Naive thymus-derived CD4-positive, alpha-beta T cell (primary cell): ENCODE results near the gene AFAP1. TPM values are rescaled to one million over a fixed set of nuclear protein-coding genes. Genes with fewer than 3 reads are reported as not detected.

Source experiments
- ATAC-seq: fragments of 150-1000 bp; cut with Tn5 transposase; 2 replicates; pipeline ENCODE4 v1.10.0; 2021; ENCODE audit warnings: mild to moderate bottlenecking, moderate library complexity
- CTCF ChIA-PET: fragments of 350-600 bp; sonication (Branson Sonifier 250); formaldehyde crosslinking; loops from one replicate; lab custom pipeline; 2021; ENCODE audit warnings: antibody characterized with exemption; lab: Charles Lee
- POLR2A ChIA-PET: fragments of 350-600 bp; sonication (Branson Sonifier 250); formaldehyde crosslinking; loops from one replicate; lab custom pipeline; 2021; ENCODE audit warnings: antibody characterized with exemption, inconsistent platforms; lab: Charles Lee
- DNase-seq, 9 donors: peaks; one replicate each; pipeline versions ENCODE4 v3.0.0 to v3.0.0-alpha.2; 2020 to 2022; ENCODE audit warnings: mixed read lengths in 1 of 9
- H3K27ac ChIP-seq: one replicate; pipeline ENCODE4 v1.7.0; 2013; ENCODE audit warnings: mild to moderate bottlenecking, low read depth, low read length, moderate library complexity
- H3K27me3 ChIP-seq, 2 donors: one replicate each; pipeline ENCODE4 v1.7.0; 2013; ENCODE audit warnings: low read length in 2 of 2, mild to moderate bottlenecking in 2 of 2, moderate library complexity in 2 of 2; ENCODE audit not compliant: control insufficient read depth in 2 of 2, insufficient read depth in 2 of 2
- H3K36me3 ChIP-seq, 3 experiments: 1 replicate in 2 of 3; 2 replicates in 1 of 3; pipeline ENCODE4 v1.7.0; 2013; ENCODE audit warnings: low read length in 3 of 3, mild to moderate bottlenecking in 3 of 3, moderate library complexity in 1 of 3; ENCODE audit not compliant: insufficient read depth in 3 of 3, control insufficient read depth in 2 of 3
- H3K4me1 ChIP-seq, 2 donors: one replicate each; pipeline ENCODE4 v1.7.0; 2013; ENCODE audit warnings: low read length in 2 of 2, mild to moderate bottlenecking in 2 of 2, moderate library complexity in 1 of 2; ENCODE audit not compliant: control insufficient read depth in 2 of 2, insufficient read depth in 2 of 2
- H3K4me3 ChIP-seq: 2 replicates; pipeline ENCODE4 v1.7.0; 2013; ENCODE audit warnings: mild to moderate bottlenecking, low read length
- H3K9me3 ChIP-seq, 3 experiments: 1 replicate in 2 of 3; 2 replicates in 1 of 3; pipeline ENCODE4 v1.7.0; 2013; ENCODE audit warnings: low read length in 3 of 3; ENCODE audit not compliant: control insufficient read depth in 2 of 3
- H3K27ac Mint-ChIP-seq, 9 donors: one replicate each; pipeline ENCODE4 v1.8.0; 2020 to 2022; ENCODE audit warnings: mixed read lengths in 9 of 9, mild to moderate bottlenecking in 8 of 9, moderate library complexity in 5 of 9, inconsistent platforms in 2 of 9
- H3K27me3 Mint-ChIP-seq, 5 donors: one replicate each; pipeline ENCODE4 v1.8.0; 2021 to 2022; ENCODE audit warnings: mixed read lengths in 5 of 5, mild to moderate bottlenecking in 1 of 5
- H3K36me3 Mint-ChIP-seq, 5 donors: one replicate each; pipeline ENCODE4 v1.8.0; 2020 to 2022; ENCODE audit warnings: mixed read lengths in 5 of 5, mild to moderate bottlenecking in 3 of 5, inconsistent platforms in 1 of 5
- H3K4me1 Mint-ChIP-seq, 7 donors: one replicate each; pipeline ENCODE4 v1.8.0; 2020 to 2022; ENCODE audit warnings: mixed read lengths in 7 of 7, mild to moderate bottlenecking in 3 of 7, inconsistent platforms in 1 of 7
- H3K4me3 Mint-ChIP-seq, 10 donors: one replicate each; pipeline ENCODE4 v1.8.0; 2020 to 2022; ENCODE audit warnings: mild to moderate bottlenecking in 10 of 10, mixed read lengths in 10 of 10, moderate library complexity in 6 of 10, inconsistent platforms in 2 of 10
- H3K9me3 Mint-ChIP-seq, 11 donors: one replicate each; pipeline ENCODE4 v1.8.0; 2020 to 2022; ENCODE audit warnings: mixed read lengths in 11 of 11, mild to moderate bottlenecking in 4 of 11, inconsistent platforms in 1 of 11, moderate library complexity in 1 of 11
- intact Hi-C, 2 donors: fragments of 100-400 bp; cut with micrococcal nuclease; formaldehyde crosslinking; loops; one replicate each; pipeline ENCODE4 v1.15.1; 2023
- polyA plus RNA-seq, 2 donors: library from polyadenylated mRNA; unstranded; fragments of 300-500 nt; fragmentation: Illumina TruSeq; gene quantifications; one replicate each; pipeline ENCODE4 v1.2.3, GENCODE V29; 2021
- total RNA-seq, 6 experiments: library from RNA in 5 of 6; stranded (reverse) in 5 of 6; gene quantifications; 1 replicate in 5 of 6; 2 replicates in 1 of 6; pipeline ENCODE4 v1.2.3 and lab custom pipeline; 2021 to 2026

Gene AFAP1
- total and polyA plus RNA-seq, 7 experiments from 2014 or later: 2.2 to 27.2 (median 9.6) TPM

DNA sequence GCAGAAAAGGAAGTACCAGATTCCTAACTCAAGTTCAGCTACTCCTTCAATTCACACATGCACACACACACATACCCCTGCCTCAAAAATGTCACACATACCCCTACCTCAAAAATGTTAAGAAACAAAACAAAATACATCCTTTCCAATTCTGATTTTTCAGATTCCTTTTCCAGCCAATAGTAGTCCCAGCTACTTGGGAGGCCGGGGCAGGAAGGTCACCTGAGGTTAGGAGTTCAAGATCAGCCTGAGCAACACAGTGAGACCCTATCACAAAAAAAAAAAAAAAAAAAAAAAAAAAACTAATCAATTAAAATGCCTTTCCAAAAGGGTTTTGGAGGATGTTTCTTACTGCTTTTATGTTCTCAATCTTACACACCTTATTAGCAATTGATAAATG lies 138.0 kb downstream of the AFAP1 start:
- Mint-ChIP-seq H3K4me3 (no peak overlapping the region), H3K36me3 (peaks cover 10 to 39% (median 34%) of the 10 kb centered on the region in 5 donors), H3K27me3 (no peaks in the 10 kb centered on the region), H3K27ac (peak overlapping the region in 4 of 9 donors; percentile 2 to 74 (median 42)), H3K9me3 (peaks cover 0 to 2% (median 0%) of the 10 kb centered on the region in 11 donors), H3K4me1 (peaks cover 5 to 22% (median 14%) of the 10 kb centered on the region in 7 donors)
- DNase-seq: no peak
- ChIA-PET POLR2A (interaction anchor here (0.6 to 1.0 kb wide), 2 partner anchors 36 to 40 kb away, joined by 3 to 5 read pairs; no protein-coding TSS in a partner anchor), CTCF (interaction anchor here (0.7 to 2.6 kb wide), 19 partner anchors 9 to 607 kb away, joined by 3 to 34 read pairs (median 4); no protein-coding TSS in a partner anchor)
- Histone ChIP-seq H3K36me3 (peaks cover 0 to 28% (median 0%) of the 10 kb centered on the region in 3 experiments), H3K27me3 (no peaks in the 10 kb centered on the region), H3K27ac (no peak overlapping the region), H3K9me3 (no peaks in the 10 kb centered on the region), H3K4me3 (no peak overlapping the region), H3K4me1 (no peaks in the 10 kb centered on the region)
- ATAC-seq: no peak
- intact Hi-C loops: loop anchor here (1.0 to 10.0 kb wide), 9 partner anchors 31 to 609 kb away; partner anchors contain the start of gene SORCS2 (in 1 of the 2)

- Histone ChIP-seq H3K9me3 (no peaks in the 10 kb centered on the region), H3K27ac (no peak overlapping the region), H3K27me3 (no peaks in the 10 kb centered on the region), H3K4me1 (no peaks in the 10 kb centered on the region), H3K36me3 (peaks cover 0 to 28% (median 0%) of the 10 kb centered on the region in 3 experiments), H3K4me3 (no peak overlapping the region)
- intact Hi-C loops: loop anchor here (5.0 to 10.0 kb wide), 4 partner anchors 66 to 276 kb away; no protein-coding TSS in a partner anchor
- H3K4me3 Mint-ChIP-seq: no peak overlapping the region
- H3K4me1 Mint-ChIP-seq: peaks cover 5 to 22% (median 14%) of the 10 kb centered on the region in 7 donors
- no peak overlapping the region for H3K27ac Mint-ChIP-seq
- H3K36me3 Mint-ChIP-seq: peaks cover 10 to 39% (median 34%) of the 10 kb centered on the region in 5 donors
- H3K27me3 Mint-ChIP-seq: no peaks in the 10 kb centered on the region
- CTCF ChIA-PET: interaction anchor here (0.8 to 2.6 kb wide), 9 partner anchors 9 to 609 kb away, joined by 3 to 33 read pairs (median 5); partner anchors contain the start of gene SORCS2
- ATAC-seq (no peak), DNase-seq (no peak)
- POLR2A ChIA-PET: no interaction called here
- H3K9me3 Mint-ChIP-seq: peaks cover 0 to 2% (median 0%) of the 10 kb centered on the region in 11 donors
Measured at GRCh38 chr4:7801001-7801400, 138.7 kb downstream of the AFAP1 start.

DNA sequence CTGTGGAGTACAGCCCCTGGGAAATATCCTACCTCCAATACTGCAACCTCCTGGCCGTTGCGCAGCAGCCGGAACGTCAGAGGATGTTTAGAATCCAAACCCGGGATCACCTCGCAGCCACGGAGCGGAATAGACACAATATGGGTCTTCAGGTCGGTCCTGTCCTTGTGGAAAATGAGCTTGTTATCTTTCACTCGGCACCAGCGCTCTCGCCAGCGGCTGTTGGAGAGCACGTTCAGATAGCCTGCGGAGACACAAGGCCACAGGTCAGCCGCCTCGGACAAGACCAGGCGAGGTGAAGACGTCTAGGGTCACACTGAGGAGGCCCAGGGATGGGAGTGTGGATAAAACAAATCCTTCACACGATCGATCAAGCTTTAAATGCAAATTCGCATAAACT lies 139.3 kb downstream of the AFAP1 start:
- Histone ChIP-seq H3K4me1 (no peaks in the 10 kb centered on the region), H3K4me3 (no peak overlapping the region), H3K36me3 (peaks cover 0 to 28% (median 0%) of the 10 kb centered on the region in 3 experiments), H3K9me3 (no peaks in the 10 kb centered on the region), H3K27me3 (no peaks in the 10 kb centered on the region), H3K27ac (no peak overlapping the region)
- H3K4me1 Mint-ChIP-seq: peaks cover 5 to 18% (median 14%) of the 10 kb centered on the region in 7 donors
- no peak for ATAC-seq
- POLR2A ChIA-PET: no interaction called here
- H3K27me3 Mint-ChIP-seq: no peaks in the 10 kb centered on the region
- CTCF ChIA-PET: interaction anchor here (0.8 to 2.3 kb wide), 3 partner anchors 32 to 608 kb away, joined by 3 to 17 read pairs (median 3); partner anchors contain the start of gene SORCS2
- no peak overlapping the region for H3K4me3 Mint-ChIP-seq
- peaks cover 10 to 39% (median 34%) of the 10 kb centered on the region in 5 donors for H3K36me3 Mint-ChIP-seq
- intact Hi-C loops: loop anchor here (5.0 to 10.0 kb wide), 4 partner anchors 67 to 276 kb away; no protein-coding TSS in a partner anchor
- no peak for DNase-seq
- H3K27ac Mint-ChIP-seq: peak overlapping the region in 1 of 9 donors; percentile 11
- H3K9me3 Mint-ChIP-seq: peaks cover 0 to 2% (median 0%) of the 10 kb centered on the region in 11 donors

- peaks cover 10 to 39% (median 34%) of the 10 kb centered on the region in 5 donors for H3K36me3 Mint-ChIP-seq
- H3K4me1 Mint-ChIP-seq: peaks cover 5 to 14% (median 14%) of the 10 kb centered on the region in 7 donors
- CTCF ChIA-PET: interaction anchor here (1.1 to 2.3 kb wide), 3 partner anchors 29 to 608 kb away, joined by 3 to 5 read pairs (median 5); partner anchors contain the start of gene SORCS2
Measured at GRCh38 chr4:7799736-7800135, 139.9 kb downstream of the AFAP1 start.

DNA sequence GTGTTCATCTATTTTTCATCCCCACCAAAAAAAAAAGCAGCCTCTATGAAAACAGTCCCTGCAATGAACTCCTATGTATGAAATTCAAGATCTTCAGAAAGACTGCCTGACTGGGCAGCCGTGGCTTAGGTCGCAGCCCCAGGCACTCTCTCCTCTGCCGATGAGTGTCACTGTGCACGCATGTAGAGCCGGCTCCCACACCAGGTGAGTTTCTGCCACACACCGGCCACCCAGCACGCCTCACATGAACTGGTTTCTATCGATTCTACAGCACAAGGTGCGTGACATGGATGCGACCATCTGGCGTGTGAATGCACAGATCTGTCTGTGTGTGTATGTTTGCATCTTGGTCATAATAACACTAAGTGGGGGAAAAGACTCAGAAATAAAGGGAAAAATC lies 140.4 kb downstream of the AFAP1 start:
- DNase-seq: no peak
- Mint-ChIP-seq H3K9me3 (peaks cover 0 to 2% (median 0%) of the 10 kb centered on the region in 11 donors), H3K4me1 (peaks cover 5 to 12% (median 11%) of the 10 kb centered on the region in 7 donors), H3K4me3 (no peak overlapping the region), H3K27me3 (no peaks in the 10 kb centered on the region), H3K36me3 (peaks cover 10 to 39% (median 34%) of the 10 kb centered on the region in 5 donors), H3K27ac (no peak overlapping the region)
- peaks cover 0 to 28% (median 0%) of the 10 kb centered on the region in 3 experiments for H3K36me3 ChIP-seq
- H3K27me3 ChIP-seq: no peaks in the 10 kb centered on the region
- no peaks in the 10 kb centered on the region for H3K9me3 ChIP-seq
- POLR2A ChIA-PET: no interaction called here
- intact Hi-C loops: no loop called here
- H3K27ac ChIP-seq: no peak overlapping the region
- no peaks in the 10 kb centered on the region for H3K4me1 ChIP-seq
- CTCF ChIA-PET: interaction anchor here (1.6 to 2.3 kb wide), 2 partner anchors 29 to 38 kb away, joined by 5 read pairs; no protein-coding TSS in a partner anchor
- H3K4me3 ChIP-seq: no peak overlapping the region
- ATAC-seq: no peak

More at GRCh38 chr4:7799736-7800135, 139.9 kb downstream of the AFAP1 start:
- ATAC-seq: no peak
- Histone ChIP-seq H3K36me3 (peaks cover 0 to 28% (median 0%) of the 10 kb centered on the region in 3 experiments), H3K27ac (no peak overlapping the region), H3K4me3 (no peak overlapping the region), H3K27me3 (no peaks in the 10 kb centered on the region), H3K9me3 (no peaks in the 10 kb centered on the region), H3K4me1 (no peaks in the 10 kb centered on the region)
- Mint-ChIP-seq H3K27ac (no peak overlapping the region), H3K27me3 (no peaks in the 10 kb centered on the region), H3K9me3 (peaks cover 0 to 2% (median 0%) of the 10 kb centered on the region in 11 donors), H3K4me3 (no peak overlapping the region)
- POLR2A ChIA-PET: no interaction called here
- DNase-seq: no peak
- intact Hi-C loops: loop anchor here (5.0 to 10.0 kb wide), 4 partner anchors 68 to 275 kb away; no protein-coding TSS in a partner anchor

DNA sequence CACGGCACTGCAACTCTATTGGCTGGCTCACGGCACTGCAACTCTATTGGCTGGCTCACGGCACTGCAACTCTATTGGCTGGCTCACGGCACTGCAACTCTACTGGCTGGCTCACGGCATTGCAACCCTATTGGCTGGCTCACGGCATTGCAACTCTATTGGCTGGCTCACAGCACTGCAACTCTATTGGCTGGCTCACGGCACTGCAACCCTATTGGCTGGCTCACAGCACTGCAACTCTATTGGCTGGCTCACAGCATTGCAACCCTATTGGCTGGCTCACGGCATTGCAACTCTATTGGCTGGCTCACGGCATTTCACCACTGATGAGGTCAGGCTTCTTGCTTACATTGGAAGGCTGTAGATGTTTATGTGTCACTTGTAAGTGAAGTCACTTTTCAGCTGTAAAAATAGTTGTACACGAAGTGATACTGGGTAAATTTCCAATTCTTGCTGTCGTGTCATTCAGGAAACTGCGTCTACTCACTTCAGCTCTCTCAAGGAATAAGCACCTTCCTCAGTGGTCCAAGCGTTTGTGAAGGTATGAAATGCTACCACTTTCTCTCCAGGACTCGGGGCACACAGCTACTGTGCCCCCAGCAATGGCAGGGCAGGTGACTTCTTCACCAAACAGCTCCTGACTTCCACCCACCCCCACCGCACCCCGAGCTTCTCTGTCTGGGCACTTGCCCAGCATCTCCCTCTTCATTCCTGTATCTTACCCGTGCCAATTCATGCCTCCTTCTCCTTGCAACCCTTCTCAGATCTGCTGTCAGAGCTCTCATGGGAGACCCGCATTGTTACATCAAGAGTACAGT lies 141.3 kb downstream of the AFAP1 start:
- intact Hi-C loops: no loop called here
- Histone ChIP-seq H3K9me3 (no peaks in the 10 kb centered on the region), H3K4me1 (no peaks in the 10 kb centered on the region), H3K36me3 (peaks cover 0 to 28% (median 0%) of the 10 kb centered on the region in 3 experiments), H3K4me3 (no peak overlapping the region), H3K27me3 (no peaks in the 10 kb centered on the region), H3K27ac (no peak overlapping the region)
- Mint-ChIP-seq H3K4me3 (no peak overlapping the region), H3K9me3 (peaks cover 0 to 2% (median 0%) of the 10 kb centered on the region in 11 donors), H3K4me1 (peaks cover 5 to 7% (median 6%) of the 10 kb centered on the region in 7 donors), H3K27me3 (no peaks in the 10 kb centered on the region), H3K36me3 (peaks cover 10 to 43% (median 37%) of the 10 kb centered on the region in 5 donors), H3K27ac (no peak overlapping the region)
- ATAC-seq: no peak
- CTCF ChIA-PET: interaction anchor here (1.6 to 2.3 kb wide), 2 partner anchors 28 to 37 kb away, joined by 5 read pairs; no protein-coding TSS in a partner anchor
- no peak for DNase-seq
- POLR2A ChIA-PET: no interaction called here
